Measurements from ENCODE around the gene TPX2.

DNA sequence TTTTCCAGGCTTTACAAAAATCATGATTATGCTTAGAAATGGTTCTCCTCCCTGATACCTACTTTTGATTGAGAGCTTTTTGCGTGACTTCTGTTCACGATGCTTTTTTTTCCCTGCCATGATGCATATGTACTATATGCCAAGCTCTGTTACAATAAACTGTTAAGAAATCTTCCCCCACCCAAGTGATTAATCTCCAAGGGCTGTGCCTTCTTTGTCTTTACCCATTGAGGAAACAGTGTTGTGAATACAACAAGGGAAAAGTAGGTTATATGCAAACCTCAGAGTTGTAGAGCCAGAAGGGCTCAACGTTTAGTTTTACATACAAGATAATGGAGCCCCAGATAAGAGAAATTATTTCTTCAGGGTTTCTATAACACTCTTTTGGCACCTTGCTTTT, 46.0 kb downstream of the TPX2 start:
- TF ChIP-seq, protein P1, sequence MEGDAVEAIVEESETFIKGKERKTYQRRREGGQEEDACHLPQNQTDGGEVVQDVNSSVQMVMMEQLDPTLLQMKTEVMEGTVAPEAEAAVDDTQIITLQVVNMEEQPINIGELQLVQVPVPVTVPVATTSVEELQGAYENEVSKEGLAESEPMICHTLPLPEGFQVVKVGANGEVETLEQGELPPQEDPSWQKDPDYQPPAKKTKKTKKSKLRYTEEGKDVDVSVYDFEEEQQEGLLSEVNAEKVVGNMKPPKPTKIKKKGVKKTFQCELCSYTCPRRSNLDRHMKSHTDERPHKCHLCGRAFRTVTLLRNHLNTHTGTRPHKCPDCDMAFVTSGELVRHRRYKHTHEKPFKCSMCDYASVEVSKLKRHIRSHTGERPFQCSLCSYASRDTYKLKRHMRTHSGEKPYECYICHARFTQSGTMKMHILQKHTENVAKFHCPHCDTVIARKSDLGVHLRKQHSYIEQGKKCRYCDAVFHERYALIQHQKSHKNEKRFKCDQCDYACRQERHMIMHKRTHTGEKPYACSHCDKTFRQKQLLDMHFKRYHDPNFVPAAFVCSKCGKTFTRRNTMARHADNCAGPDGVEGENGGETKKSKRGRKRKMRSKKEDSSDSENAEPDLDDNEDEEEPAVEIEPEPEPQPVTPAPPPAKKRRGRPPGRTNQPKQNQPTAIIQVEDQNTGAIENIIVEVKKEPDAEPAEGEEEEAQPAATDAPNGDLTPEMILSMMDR (IDR thresholded peaks at IDR 0.05; ENCODE audit: low read depth, low read length): no peak
- TF ChIP-seq, protein P2, sequence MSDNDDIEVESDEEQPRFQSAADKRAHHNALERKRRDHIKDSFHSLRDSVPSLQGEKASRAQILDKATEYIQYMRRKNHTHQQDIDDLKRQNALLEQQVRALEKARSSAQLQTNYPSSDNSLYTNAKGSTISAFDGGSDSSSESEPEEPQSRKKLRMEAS (IDR thresholded peaks at IDR 0.05; ENCODE audit: low read depth, low read length): no peak
- TF ChIP-seq POLR2A (IDR thresholded peaks at IDR 0.05; ENCODE audit: extremely low read depth, insufficient read length) (no peak), MYC (IDR thresholded peaks at IDR 0.05; ENCODE audit: low read depth, low read length) (no peak)
